ENCODE measurements around the gene BCORL1.

DNA sequence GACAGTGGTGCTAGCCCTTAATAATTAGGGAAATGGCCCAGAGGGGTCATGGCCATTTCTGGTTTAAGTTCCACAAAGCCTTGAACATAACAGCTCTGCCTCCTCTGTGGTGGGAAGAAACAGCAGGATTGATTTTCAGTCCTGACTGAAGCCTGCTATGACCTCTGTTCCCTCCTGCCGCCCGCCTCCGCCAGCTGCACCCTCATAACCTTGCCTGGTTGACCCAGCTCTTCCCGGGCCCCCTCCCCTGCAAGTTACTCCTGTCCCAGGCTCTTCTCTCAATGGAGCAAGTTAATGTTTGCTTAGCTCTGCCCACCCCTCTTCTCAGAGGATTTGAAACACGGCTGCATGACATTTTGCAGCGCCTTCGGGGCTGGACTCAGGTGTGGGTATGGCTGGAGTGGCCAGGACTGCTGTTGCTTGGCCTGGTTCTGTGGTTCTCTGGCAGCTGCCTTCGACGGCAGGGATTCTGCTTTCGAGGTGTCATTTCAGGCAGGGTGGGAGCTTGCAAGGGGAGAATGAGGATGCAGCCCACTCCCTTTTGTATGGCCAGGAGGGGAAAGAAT is 27.3 kb downstream of the BCORL1 start:
- no peak for TF ChIP-seq POLR2A (IDR thresholded peaks at IDR 0.05)
- TF ChIP-seq, protein P1, sequence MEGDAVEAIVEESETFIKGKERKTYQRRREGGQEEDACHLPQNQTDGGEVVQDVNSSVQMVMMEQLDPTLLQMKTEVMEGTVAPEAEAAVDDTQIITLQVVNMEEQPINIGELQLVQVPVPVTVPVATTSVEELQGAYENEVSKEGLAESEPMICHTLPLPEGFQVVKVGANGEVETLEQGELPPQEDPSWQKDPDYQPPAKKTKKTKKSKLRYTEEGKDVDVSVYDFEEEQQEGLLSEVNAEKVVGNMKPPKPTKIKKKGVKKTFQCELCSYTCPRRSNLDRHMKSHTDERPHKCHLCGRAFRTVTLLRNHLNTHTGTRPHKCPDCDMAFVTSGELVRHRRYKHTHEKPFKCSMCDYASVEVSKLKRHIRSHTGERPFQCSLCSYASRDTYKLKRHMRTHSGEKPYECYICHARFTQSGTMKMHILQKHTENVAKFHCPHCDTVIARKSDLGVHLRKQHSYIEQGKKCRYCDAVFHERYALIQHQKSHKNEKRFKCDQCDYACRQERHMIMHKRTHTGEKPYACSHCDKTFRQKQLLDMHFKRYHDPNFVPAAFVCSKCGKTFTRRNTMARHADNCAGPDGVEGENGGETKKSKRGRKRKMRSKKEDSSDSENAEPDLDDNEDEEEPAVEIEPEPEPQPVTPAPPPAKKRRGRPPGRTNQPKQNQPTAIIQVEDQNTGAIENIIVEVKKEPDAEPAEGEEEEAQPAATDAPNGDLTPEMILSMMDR (IDR thresholded peaks at IDR 0.05), result no peak
- TF ChIP-seq POLR2AphosphoS5 (IDR thresholded peaks at IDR 0.05), result no peak
- TF ChIP-seq EP300 (IDR thresholded peaks at IDR 0.05), result no peak
